Sigmoid colon (tissue), 7 donors: ENCODE data around the gene MYO7B. TPM values are rescaled to one million over a fixed set of nuclear protein-coding genes. Genes with fewer than 3 reads are reported as not detected.

ENCODE experiments used
- DNase-seq: peaks from one replicate; pipeline ENCODE4 v3.0.0-alpha.2; 2019
- H3K27ac ChIP-seq, 4 donors: fragments of 200-600 bp; sonication (generic); one replicate each; pipeline ENCODE4 v1.5.1; 2016 to 2019; ENCODE audit warnings: mild to moderate bottlenecking in 1 of 4
- H3K27me3 ChIP-seq, 3 donors: fragments of 200-600 bp; sonication (generic); one replicate each; pipeline ENCODE4 v1.5.1; 2019; ENCODE audit warnings: mild to moderate bottlenecking in 1 of 3
- H3K36me3 ChIP-seq, 4 donors: fragments of 200-600 bp; sonication (generic); one replicate each; pipeline ENCODE4 v1.5.1; 2016 to 2019
- H3K4me1 ChIP-seq, 4 donors: fragments of 200-600 bp; sonication (generic); one replicate each; pipeline ENCODE4 v1.5.1; 2017 to 2019
- H3K4me3 ChIP-seq, 4 donors: fragments of 200-600 bp; sonication (generic); one replicate each; pipeline ENCODE4 v1.5.1; 2017 to 2019; ENCODE audit warnings: mild to moderate bottlenecking in 2 of 4, moderate library complexity in 1 of 4
- H3K9me3 ChIP-seq, 4 donors: fragments of 200-600 bp in 3 of 4; sonication (generic) in 3 of 4; one replicate each; pipeline versions ENCODE4 v1.5.1 to v1.6.1; 2013 to 2019
- EP300 ChIP-seq, 4 donors: sonication (generic); formaldehyde crosslinking; IDR thresholded peaks; one replicate each; pipeline ENCODE4 v1.6.1; 2017; ENCODE audit warnings: antibody characterized with exemption in 4 of 4
- POLR2A ChIP-seq, 2 donors: fragments of 450-650 bp; IDR thresholded peaks; one replicate each; pipeline ENCODE4 v1.6.1; 2016; ENCODE audit warnings: antibody characterized with exemption in 2 of 2, mild to moderate bottlenecking in 2 of 2, moderate library complexity in 2 of 2
- POLR2AphosphoS5 ChIP-seq, 4 donors: sonication (generic); formaldehyde crosslinking; IDR thresholded peaks; one replicate each; pipeline ENCODE4 v1.6.1; 2017; ENCODE audit warnings: antibody characterized with exemption in 4 of 4
- WGBS, 2 donors: extraction: QIAGEN DNeasy Blood & Tissue Kit; methylation state at CpG; one replicate each; pipeline ENCODE4 v1.1.7; 2013; 5-methylcytosine and 5-hydroxymethylcytosine counted together
- intact Hi-C: fragments of 100-400 bp; cut with DNase I; formaldehyde crosslinking; loops from one replicate; pipeline ENCODE4 v1.15.1; 2023
- polyA plus RNA-seq, 3 donors: library from polyadenylated mRNA; stranded (reverse); fragments of 200-250 nt; gene quantifications; one replicate each; pipeline ENCODE4 v1.2.3, GENCODE V29; 2013
- total RNA-seq, 4 donors: library from RNA; depleted of rRNA; stranded (reverse); fragments of >200 nt; gene quantifications; one replicate each; pipeline ENCODE4 v1.1.0, GENCODE V29; 2016
- TF ChIP-seq, protein P1 (sequence below), 4 experiments: fragments of 450-650 bp in 3 of 4; fragments of 200-600 bp in 1 of 4; IDR thresholded peaks; one replicate each; pipeline ENCODE4 v1.5.1; 2016 to 2019; ENCODE audit warnings: antibody characterized with exemption in 4 of 4, mild to moderate bottlenecking in 3 of 4, moderate library complexity in 2 of 4
- donor health status: healthy with polysubstance abuse.
- donor health status: Bipolar disorder and iron deficiency.
- donor health status: healthy.

Gene MYO7B
- total and polyA plus RNA-seq, 7 donors = 0.54 to 128 (median 30.3) TPM; not detected in 1

- no peaks in the 10 kb centered on the region for H3K36me3 ChIP-seq
- H3K27me3 ChIP-seq = no peaks in the 10 kb centered on the region
- no peak overlapping the region for H3K4me3 ChIP-seq
- TF ChIP-seq, protein P1, sequence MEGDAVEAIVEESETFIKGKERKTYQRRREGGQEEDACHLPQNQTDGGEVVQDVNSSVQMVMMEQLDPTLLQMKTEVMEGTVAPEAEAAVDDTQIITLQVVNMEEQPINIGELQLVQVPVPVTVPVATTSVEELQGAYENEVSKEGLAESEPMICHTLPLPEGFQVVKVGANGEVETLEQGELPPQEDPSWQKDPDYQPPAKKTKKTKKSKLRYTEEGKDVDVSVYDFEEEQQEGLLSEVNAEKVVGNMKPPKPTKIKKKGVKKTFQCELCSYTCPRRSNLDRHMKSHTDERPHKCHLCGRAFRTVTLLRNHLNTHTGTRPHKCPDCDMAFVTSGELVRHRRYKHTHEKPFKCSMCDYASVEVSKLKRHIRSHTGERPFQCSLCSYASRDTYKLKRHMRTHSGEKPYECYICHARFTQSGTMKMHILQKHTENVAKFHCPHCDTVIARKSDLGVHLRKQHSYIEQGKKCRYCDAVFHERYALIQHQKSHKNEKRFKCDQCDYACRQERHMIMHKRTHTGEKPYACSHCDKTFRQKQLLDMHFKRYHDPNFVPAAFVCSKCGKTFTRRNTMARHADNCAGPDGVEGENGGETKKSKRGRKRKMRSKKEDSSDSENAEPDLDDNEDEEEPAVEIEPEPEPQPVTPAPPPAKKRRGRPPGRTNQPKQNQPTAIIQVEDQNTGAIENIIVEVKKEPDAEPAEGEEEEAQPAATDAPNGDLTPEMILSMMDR (IDR thresholded peaks at IDR 0.05) = no peak
- no peak for TF ChIP-seq POLR2AphosphoS5 (IDR thresholded peaks at IDR 0.05)
- no peak for TF ChIP-seq EP300 (IDR thresholded peaks at IDR 0.05)
- TF ChIP-seq POLR2A (IDR thresholded peaks at IDR 0.05) = no peak
- no peaks in the 10 kb centered on the region for H3K9me3 ChIP-seq
- WGBS, 2 donors = 77 to 92% methylated on average over 15 of the region's 15 CpGs
- DNase-seq = peak; percentile 64
- intact Hi-C loops = loop anchor here (10.0 kb wide), 1 partner anchor 45 kb away; no protein-coding TSS in a partner anchor
- H3K27ac ChIP-seq = peak overlapping the region in 3 of 4 donors; percentile 79 to 88 (median 87)
- H3K4me1 ChIP-seq = peaks cover 0 to 90% (median 66%) of the 10 kb centered on the region in 4 donors
These were observed 144.3 kb downstream of the MYO7B start for GRCh38 chr2:127679680-127680361.

DNA sequence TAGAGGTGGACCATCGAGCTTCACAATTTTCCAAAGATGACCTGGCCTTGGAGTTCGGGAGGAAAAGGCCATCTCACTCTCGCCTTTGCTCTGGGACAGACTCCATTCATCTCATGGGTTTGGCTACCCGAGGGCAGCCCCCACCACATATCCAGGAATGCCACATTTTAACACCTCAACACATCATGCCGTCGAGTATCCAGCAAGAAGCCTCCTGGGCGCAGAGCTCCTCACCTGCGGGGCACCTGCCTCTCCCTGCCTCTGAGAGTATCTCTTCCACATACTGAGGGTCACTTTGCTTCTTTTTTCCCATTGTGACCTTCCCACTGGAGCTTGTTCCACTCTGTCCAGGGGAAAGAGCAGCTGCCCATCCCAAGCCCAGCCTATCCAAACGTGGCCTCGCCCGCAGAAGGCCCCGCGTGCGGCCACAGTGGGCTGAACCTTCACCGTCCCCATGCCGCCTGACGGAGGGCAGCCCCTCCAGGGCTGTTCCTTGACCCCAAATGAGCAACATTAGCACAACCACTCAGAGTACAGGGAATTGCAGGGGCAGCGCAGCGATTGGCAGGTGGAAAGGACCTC is 145.3 kb downstream of the MYO7B start:
- Histone ChIP-seq H3K9me3 (no peaks in the 10 kb centered on the region), H3K4me1 (peaks cover 0 to 96% (median 68%) of the 10 kb centered on the region in 4 donors), H3K27me3 (no peaks in the 10 kb centered on the region), H3K4me3 (peak overlapping the region in 3 of 4 donors; percentile 25 to 41 (median 32)), H3K27ac (peak overlapping the region; percentile 65 to 88 (median 83)), H3K36me3 (no peaks in the 10 kb centered on the region)
- intact Hi-C loops = loop anchor here (10.0 kb wide), 1 partner anchor 46 kb away; no protein-coding TSS in a partner anchor
- TF ChIP-seq POLR2A (IDR thresholded peaks at IDR 0.05) = no peak
- TF ChIP-seq POLR2AphosphoS5 (IDR thresholded peaks at IDR 0.05) = no peak
- TF ChIP-seq EP300 (IDR thresholded peaks at IDR 0.05) = no peak
- TF ChIP-seq, protein P1 (IDR thresholded peaks at IDR 0.05) = no peak
- peak; percentile 53 for DNase-seq
- 86 to 89% methylated on average over 19 of the region's 19 CpGs for WGBS, 2 donors

DNA sequence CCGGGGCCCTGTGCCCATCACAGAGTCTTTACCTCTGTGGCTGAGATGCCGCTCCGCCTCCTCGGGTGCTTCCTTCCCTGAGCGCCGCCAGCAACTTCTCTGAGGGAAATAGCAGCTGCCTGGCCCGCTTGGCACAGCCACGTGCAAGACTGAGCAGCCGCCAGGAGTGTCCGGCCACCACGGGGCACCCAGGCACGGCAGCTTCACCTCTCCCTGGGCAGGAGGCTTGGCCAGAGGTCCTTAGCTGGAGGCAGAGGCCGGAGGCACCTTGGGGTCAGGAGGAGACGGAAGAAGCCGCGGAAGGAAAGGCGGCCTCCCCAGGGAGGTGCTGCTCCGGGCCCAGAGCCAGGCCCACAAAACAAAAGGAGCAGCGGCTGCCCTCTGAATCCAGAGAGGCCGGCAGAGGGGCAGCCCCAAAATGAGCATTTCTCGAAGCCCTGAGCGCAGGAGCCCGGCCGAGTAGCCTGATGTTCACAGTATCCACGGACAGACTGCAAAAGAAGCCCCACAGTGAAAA is 145.9 kb downstream of the MYO7B start:
- WGBS, 2 donors = 61 to 64% methylated on average over 25 of the region's 25 CpGs
- peaks cover 0 to 96% (median 68%) of the 10 kb centered on the region in 4 donors for H3K4me1 ChIP-seq
- TF ChIP-seq EP300 (IDR thresholded peaks at IDR 0.05) (no peak), POLR2AphosphoS5 (IDR thresholded peaks at IDR 0.05) (peak in 3 of 4 donors; percentile 23 to 55 (median 48)), POLR2A (IDR thresholded peaks at IDR 0.05) (no peak)
- TF ChIP-seq, protein P1 (IDR thresholded peaks at IDR 0.05) = no peak
- no peaks in the 10 kb centered on the region for H3K27me3 ChIP-seq
- H3K9me3 ChIP-seq = no peaks in the 10 kb centered on the region
- intact Hi-C loops = loop anchor here (10.0 kb wide), 1 partner anchor 47 kb away; no protein-coding TSS in a partner anchor
- H3K4me3 ChIP-seq = peak overlapping the region; percentile 15 to 41 (median 28)
- H3K36me3 ChIP-seq = no peaks in the 10 kb centered on the region
- peak overlapping the region; percentile 65 to 88 (median 83) for H3K27ac ChIP-seq
- peak; percentile 90 for DNase-seq

- intact Hi-C loops = loop anchor here (1.0 to 10.0 kb wide), 2 partner anchors 30 to 47 kb away; no protein-coding TSS in a partner anchor
- TF ChIP-seq, protein P1 (IDR thresholded peaks at IDR 0.05) = no peak
- TF ChIP-seq EP300 (IDR thresholded peaks at IDR 0.05) (peak in 3 of 4 donors; percentile 57 to 97 (median 93)), POLR2A (IDR thresholded peaks at IDR 0.05) (peak in 1 of 2 donors; percentile 49), POLR2AphosphoS5 (IDR thresholded peaks at IDR 0.05) (peak; percentile 76 to 93 (median 91))
- Histone ChIP-seq H3K36me3 (no peaks in the 10 kb centered on the region), H3K4me1 (peaks cover 0 to 95% (median 61%) of the 10 kb centered on the region in 4 donors), H3K4me3 (peak overlapping the region in 2 of 4 donors; percentile 32 to 41), H3K27me3 (no peaks in the 10 kb centered on the region), H3K9me3 (no peaks in the 10 kb centered on the region), H3K27ac (peak overlapping the region; percentile 67 to 88 (median 83))
- DNase-seq = peak; percentile 84
- WGBS, 2 donors = 80 to 84% methylated on average over 6 of the region's 6 CpGs
These were observed 146.7 kb downstream of the MYO7B start for GRCh38 chr2:127681976-127682857.
